ENCODE data around the gene ROBO1.

Gene ROBO1

GRCh38 chr3:78977073-78977472, 790.7 kb downstream of the ROBO1 start:
- H2AFZ ChIP-seq (ENCODE audit: low read depth), result no peak overlapping the region
- H3K4me1 ChIP-seq (ENCODE audit: low read depth, poor library complexity, severe bottlenecking), result no peaks in the 10 kb centered on the region
- H3K9ac ChIP-seq, result no peak overlapping the region
- no peak overlapping the region for H3K4me3 ChIP-seq (IDR thresholded peaks at IDR 0.05; ENCODE audit: insufficient read depth, low read depth, low read length)
- H3K4me2 ChIP-seq, result no peak overlapping the region
- no peak for TF ChIP-seq CTCF (conservative IDR thresholded peaks at IDR 0.05; ENCODE audit: low read depth, low read length)
- H3K27ac ChIP-seq, result no peak overlapping the region
- no peaks in the 10 kb centered on the region for H3K27me3 ChIP-seq (ENCODE audit: insufficient read depth, low read depth)
- no peaks in the 10 kb centered on the region; the same call in 1 of the 2 replicates for H3K79me2 ChIP-seq (ENCODE audit: insufficient read depth, low read depth)
- H3K36me3 ChIP-seq (ENCODE audit: insufficient read depth), result no peaks in the 10 kb centered on the region
- no peaks in the 10 kb centered on the region for H4K20me1 ChIP-seq (ENCODE audit: insufficient read depth)

GRCh38 chr3:78976200-78976599, 791.6 kb downstream of the ROBO1 start:
- no peak overlapping the region for H3K4me2 ChIP-seq
- no peak for TF ChIP-seq CTCF (conservative IDR thresholded peaks at IDR 0.05; ENCODE audit: low read depth, low read length)
- H3K4me1 ChIP-seq (ENCODE audit: low read depth, poor library complexity, severe bottlenecking), result no peaks in the 10 kb centered on the region

GRCh38 chr3:78974181-78974790, 793.5 kb downstream of the ROBO1 start:
- no peak overlapping the region for H3K4me3 ChIP-seq (IDR thresholded peaks at IDR 0.05; ENCODE audit: insufficient read depth, low read depth, low read length)
- no peaks in the 10 kb centered on the region; the same call in 1 of the 2 replicates for H3K79me2 ChIP-seq (ENCODE audit: insufficient read depth, low read depth)
- H3K36me3 ChIP-seq (ENCODE audit: insufficient read depth), result no peaks in the 10 kb centered on the region
- no peaks in the 10 kb centered on the region for H3K4me1 ChIP-seq (ENCODE audit: low read depth, poor library complexity, severe bottlenecking)
- no peaks in the 10 kb centered on the region for H4K20me1 ChIP-seq (ENCODE audit: insufficient read depth)
- no peak for TF ChIP-seq CTCF (conservative IDR thresholded peaks at IDR 0.05; ENCODE audit: low read depth, low read length)
- H3K27ac ChIP-seq, result no peak overlapping the region
- no peak overlapping the region for H3K9ac ChIP-seq
- no peaks in the 10 kb centered on the region for H3K27me3 ChIP-seq (ENCODE audit: insufficient read depth, low read depth)
- no peak overlapping the region for H3K4me2 ChIP-seq
- H2AFZ ChIP-seq (ENCODE audit: low read depth), result no peak overlapping the region

More at GRCh38 chr3:78976200-78976599, 791.6 kb downstream of the ROBO1 start:
- no peaks in the 10 kb centered on the region for H4K20me1 ChIP-seq (ENCODE audit: insufficient read depth)
- no peak overlapping the region for H2AFZ ChIP-seq (ENCODE audit: low read depth)
- H3K27me3 ChIP-seq (ENCODE audit: insufficient read depth, low read depth), result no peaks in the 10 kb centered on the region
- no peaks in the 10 kb centered on the region for H3K36me3 ChIP-seq (ENCODE audit: insufficient read depth)
- H3K27ac ChIP-seq, result no peak overlapping the region
- H3K79me2 ChIP-seq (ENCODE audit: insufficient read depth, low read depth), result no peaks in the 10 kb centered on the region; the same call in 1 of the 2 replicates
- no peak overlapping the region for H3K4me3 ChIP-seq (IDR thresholded peaks at IDR 0.05; ENCODE audit: insufficient read depth, low read depth, low read length)
- H3K9ac ChIP-seq, result no peak overlapping the region

- Histone ChIP-seq H3K36me3 (ENCODE audit: insufficient read depth) (no peaks in the 10 kb centered on the region), H3K79me2 (ENCODE audit: insufficient read depth, low read depth) (no peaks in the 10 kb centered on the region; the same call in 1 of the 2 replicates), H4K20me1 (ENCODE audit: insufficient read depth) (no peaks in the 10 kb centered on the region)
Measured at GRCh38 chr3:78972617-78973301, 795.0 kb downstream of the ROBO1 start.

More at GRCh38 chr3:78972617-78973301, 795.0 kb downstream of the ROBO1 start:
- Histone ChIP-seq H3K4me3 (IDR thresholded peaks at IDR 0.05; ENCODE audit: insufficient read depth, low read depth, low read length) (no peak overlapping the region), H3K4me2 (no peak overlapping the region), H3K27me3 (ENCODE audit: insufficient read depth, low read depth) (no peaks in the 10 kb centered on the region), H3K9ac (no peak overlapping the region), H3K4me1 (ENCODE audit: low read depth, poor library complexity, severe bottlenecking) (no peaks in the 10 kb centered on the region), H2AFZ (ENCODE audit: low read depth) (no peak overlapping the region), H3K27ac (no peak overlapping the region)
- TF ChIP-seq CTCF (conservative IDR thresholded peaks at IDR 0.05; ENCODE audit: low read depth, low read length), result no peak
